Thyroid gland (tissue), 4 donors: Measurements from ENCODE around the gene TRAF3IP1. TPM values are rescaled to one million over a fixed set of nuclear protein-coding genes. Genes with fewer than 3 reads are reported as not detected.

Source experiments
- DNase-seq, 2 donors: peaks; one replicate each; pipeline ENCODE4 v3.0.0-alpha.2; 2019
- H3K27ac ChIP-seq, 3 donors: fragments of 200-600 bp; sonication (generic); 1 replicate in 2 of 3; 2 replicates in 1 of 3; pipeline ENCODE4 v1.5.1; 2016 to 2019; ENCODE audit warnings: mild to moderate bottlenecking in 1 of 3, moderate library complexity in 1 of 3
- H3K27me3 ChIP-seq: fragments of 200-600 bp; sonication (generic); one replicate; pipeline ENCODE4 v1.5.1; 2019
- H3K36me3 ChIP-seq, 2 donors: fragments of 200-600 bp; sonication (generic); one replicate each; pipeline ENCODE4 v1.5.1; 2016 to 2019
- H3K4me1 ChIP-seq, 2 donors: fragments of 200-600 bp; sonication (generic); one replicate each; pipeline ENCODE4 v1.5.1; 2017 to 2019
- H3K4me3 ChIP-seq, 3 donors: fragments of 200-600 bp; sonication (generic); replicated peaks in 1 of 3; 1 replicate in 2 of 3; 2 replicates in 1 of 3; pipeline ENCODE4 v1.5.1; 2016; ENCODE audit warnings: mild to moderate bottlenecking in 1 of 3
- H3K9me3 ChIP-seq: fragments of 200-600 bp; sonication (generic); one replicate; pipeline ENCODE4 v1.5.1; 2017
- POLR2A ChIP-seq, 2 donors: fragments of 450-650 bp; IDR thresholded peaks; one replicate each; pipeline ENCODE4 v1.6.1; 2017; ENCODE audit warnings: antibody characterized with exemption in 2 of 2, mild to moderate bottlenecking in 2 of 2, moderate library complexity in 1 of 2
- WGBS, 2 donors: methylation state at CpG; one replicate each; pipeline ENCODE4 v1.1.5; 2017; 5-methylcytosine and 5-hydroxymethylcytosine counted together
- intact Hi-C: fragments of 100-400 bp; cut with DNase I; formaldehyde crosslinking; loops from one replicate; pipeline ENCODE4 v1.15.1; 2023
- total RNA-seq, 4 donors: library from RNA; depleted of rRNA; stranded (reverse); fragments of >200 nt; gene quantifications; one replicate each; pipeline ENCODE4 v1.2.3, GENCODE V29; 2016
- TF ChIP-seq, protein P1 (sequence below), 6 experiments: fragments of 200-600 bp in 3 of 6; fragments of 450-650 bp in 3 of 6; sonication (generic) in 3 of 6; IDR thresholded peaks; one replicate each; pipeline ENCODE4 v1.5.1; 2016 to 2019; ENCODE audit warnings: antibody characterized with exemption in 6 of 6, mild to moderate bottlenecking in 2 of 6, inconsistent platforms in 1 of 6, moderate library complexity in 1 of 6

Gene TRAF3IP1
- total RNA-seq, 4 donors from 2014 or later: 19.5 to 24.7 (median 22.2) TPM

DNA sequence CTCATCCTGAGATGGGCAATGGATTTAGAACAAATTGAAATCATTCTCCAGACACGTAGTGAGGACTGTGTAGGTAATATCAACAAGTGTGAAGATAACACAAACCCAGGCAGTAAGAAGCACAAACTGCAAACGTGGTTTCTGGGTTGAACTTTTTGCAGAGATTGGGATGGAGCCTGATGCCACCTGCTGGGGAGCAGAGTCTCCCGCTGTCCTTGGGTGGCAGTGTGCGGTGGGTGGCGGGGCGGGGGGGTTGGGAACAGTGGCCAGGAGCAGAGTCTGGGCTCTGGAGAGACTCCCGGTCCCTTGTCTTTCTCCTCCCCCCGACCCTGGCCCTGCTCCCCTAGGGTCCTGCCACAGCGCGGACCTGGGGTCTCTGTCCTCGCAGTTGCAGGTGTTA lies 19.5 kb downstream of the TRAF3IP1 start:
- no peak for DNase-seq
- intact Hi-C loops: no loop called here

DNA sequence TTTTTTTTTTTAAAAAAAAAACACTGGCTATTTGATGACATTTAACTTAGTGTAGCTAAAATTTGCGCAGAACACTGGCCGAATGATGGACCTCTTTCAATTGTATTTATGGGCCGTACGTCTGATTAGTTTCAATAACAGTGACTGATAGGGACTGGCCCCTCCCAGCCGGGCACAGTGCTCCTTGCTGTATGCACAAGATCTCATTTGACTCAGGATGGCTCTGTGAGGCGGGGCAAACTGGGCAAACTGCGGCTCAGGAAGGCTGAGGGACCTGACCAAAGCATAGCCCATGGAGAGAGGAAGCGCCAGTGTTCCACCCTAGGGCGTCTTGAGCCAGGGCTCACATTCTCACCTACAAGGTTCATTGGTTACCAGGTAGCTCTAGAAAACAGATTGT lies 21.2 kb downstream of the TRAF3IP1 start:
- Histone ChIP-seq H3K27ac (no peak overlapping the region), H3K27me3 (no peaks in the 10 kb centered on the region), H3K4me1 (peaks cover 10 to 12% of the 10 kb centered on the region in 2 donors), H3K9me3 (no peaks in the 10 kb centered on the region), H3K36me3 (no peaks in the 10 kb centered on the region), H3K4me3 (no peak overlapping the region)
- 95 to 96% methylated on average over 9 of the region's 9 CpGs for WGBS, 2 donors
- DNase-seq: no peak
- intact Hi-C loops: no loop called here
- TF ChIP-seq, protein P1, sequence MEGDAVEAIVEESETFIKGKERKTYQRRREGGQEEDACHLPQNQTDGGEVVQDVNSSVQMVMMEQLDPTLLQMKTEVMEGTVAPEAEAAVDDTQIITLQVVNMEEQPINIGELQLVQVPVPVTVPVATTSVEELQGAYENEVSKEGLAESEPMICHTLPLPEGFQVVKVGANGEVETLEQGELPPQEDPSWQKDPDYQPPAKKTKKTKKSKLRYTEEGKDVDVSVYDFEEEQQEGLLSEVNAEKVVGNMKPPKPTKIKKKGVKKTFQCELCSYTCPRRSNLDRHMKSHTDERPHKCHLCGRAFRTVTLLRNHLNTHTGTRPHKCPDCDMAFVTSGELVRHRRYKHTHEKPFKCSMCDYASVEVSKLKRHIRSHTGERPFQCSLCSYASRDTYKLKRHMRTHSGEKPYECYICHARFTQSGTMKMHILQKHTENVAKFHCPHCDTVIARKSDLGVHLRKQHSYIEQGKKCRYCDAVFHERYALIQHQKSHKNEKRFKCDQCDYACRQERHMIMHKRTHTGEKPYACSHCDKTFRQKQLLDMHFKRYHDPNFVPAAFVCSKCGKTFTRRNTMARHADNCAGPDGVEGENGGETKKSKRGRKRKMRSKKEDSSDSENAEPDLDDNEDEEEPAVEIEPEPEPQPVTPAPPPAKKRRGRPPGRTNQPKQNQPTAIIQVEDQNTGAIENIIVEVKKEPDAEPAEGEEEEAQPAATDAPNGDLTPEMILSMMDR (IDR thresholded peaks at IDR 0.05): no peak
- TF ChIP-seq POLR2A (IDR thresholded peaks at IDR 0.05): no peak

More for the DNA sequence above, 19.5 kb downstream of the TRAF3IP1 start:
- no peaks in the 10 kb centered on the region for H3K36me3 ChIP-seq
- no peak overlapping the region for H3K4me3 ChIP-seq
- no peak overlapping the region for H3K27ac ChIP-seq
- H3K4me1 ChIP-seq: peaks cover 25 to 29% of the 10 kb centered on the region in 2 donors
- H3K27me3 ChIP-seq: no peaks in the 10 kb centered on the region
- TF ChIP-seq, protein P1 (IDR thresholded peaks at IDR 0.05): no peak
- 91 to 94% methylated on average over 9 to 10 of the region's 11 CpGs for WGBS, 2 donors
- no peaks in the 10 kb centered on the region for H3K9me3 ChIP-seq

DNA sequence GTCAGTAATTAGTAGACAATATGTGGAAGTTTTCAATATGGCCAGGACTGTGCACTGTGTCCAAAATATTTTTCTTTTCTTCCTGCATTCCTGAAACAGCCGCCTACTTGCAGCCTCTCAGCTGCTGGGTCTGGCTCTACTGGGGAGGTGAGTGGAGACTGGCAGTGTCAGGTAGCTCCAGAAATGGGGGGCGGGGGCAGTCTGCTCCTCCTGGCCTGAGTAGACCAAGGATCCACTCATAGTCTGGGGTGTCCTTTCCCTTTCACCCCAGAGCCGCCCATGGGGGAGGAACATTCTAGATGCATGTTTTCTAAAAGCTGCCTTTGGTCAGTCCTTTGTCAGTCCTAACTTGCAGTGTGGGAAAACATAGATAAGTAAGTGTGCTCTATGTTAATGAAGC lies 23.7 kb downstream of the TRAF3IP1 start:
- Histone ChIP-seq H3K36me3 (peaks cover 0 to 4% of the 10 kb centered on the region in 2 donors), H3K27me3 (no peaks in the 10 kb centered on the region), H3K27ac (no peak overlapping the region), H3K9me3 (no peaks in the 10 kb centered on the region), H3K4me3 (no peak overlapping the region), H3K4me1 (no peaks in the 10 kb centered on the region)
- intact Hi-C loops: no loop called here
- peak in 1 of 2 donors; percentile 27 for DNase-seq
- no peak for TF ChIP-seq POLR2A (IDR thresholded peaks at IDR 0.05)
- 83 to 90% methylated on average over 3 of the region's 3 CpGs for WGBS, 2 donors

DNA sequence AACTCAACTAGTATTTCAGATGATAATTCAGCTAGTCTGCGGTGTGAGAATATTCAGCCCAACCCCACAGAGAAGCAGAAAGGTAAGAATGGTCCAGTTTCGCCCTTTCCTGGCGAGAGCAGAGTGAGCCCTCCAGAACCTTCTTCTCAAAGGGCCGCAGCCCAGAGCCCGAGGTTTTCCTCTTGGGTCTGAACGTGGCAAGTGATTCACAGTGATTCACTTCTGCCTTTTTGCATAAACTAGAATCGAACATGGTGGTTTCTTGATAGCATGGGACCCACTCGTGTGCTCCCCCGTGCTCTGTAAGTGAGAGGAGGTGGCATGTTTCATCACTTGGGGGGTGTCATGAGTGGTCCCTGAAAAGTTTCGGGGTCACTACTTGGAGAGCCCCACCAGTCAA lies 24.2 kb downstream of the TRAF3IP1 start:
- Histone ChIP-seq H3K4me3 (no peak overlapping the region), H3K27me3 (no peaks in the 10 kb centered on the region), H3K36me3 (peaks cover 3 to 4% of the 10 kb centered on the region in 2 donors), H3K4me1 (no peaks in the 10 kb centered on the region), H3K9me3 (no peaks in the 10 kb centered on the region), H3K27ac (no peak overlapping the region)
- WGBS, 2 donors: 91 to 97% methylated on average over 10 of the region's 10 CpGs
- TF ChIP-seq POLR2A (IDR thresholded peaks at IDR 0.05): no peak
- TF ChIP-seq, protein P1 (IDR thresholded peaks at IDR 0.05): no peak
- DNase-seq: no peak
- intact Hi-C loops: no loop called here

DNA sequence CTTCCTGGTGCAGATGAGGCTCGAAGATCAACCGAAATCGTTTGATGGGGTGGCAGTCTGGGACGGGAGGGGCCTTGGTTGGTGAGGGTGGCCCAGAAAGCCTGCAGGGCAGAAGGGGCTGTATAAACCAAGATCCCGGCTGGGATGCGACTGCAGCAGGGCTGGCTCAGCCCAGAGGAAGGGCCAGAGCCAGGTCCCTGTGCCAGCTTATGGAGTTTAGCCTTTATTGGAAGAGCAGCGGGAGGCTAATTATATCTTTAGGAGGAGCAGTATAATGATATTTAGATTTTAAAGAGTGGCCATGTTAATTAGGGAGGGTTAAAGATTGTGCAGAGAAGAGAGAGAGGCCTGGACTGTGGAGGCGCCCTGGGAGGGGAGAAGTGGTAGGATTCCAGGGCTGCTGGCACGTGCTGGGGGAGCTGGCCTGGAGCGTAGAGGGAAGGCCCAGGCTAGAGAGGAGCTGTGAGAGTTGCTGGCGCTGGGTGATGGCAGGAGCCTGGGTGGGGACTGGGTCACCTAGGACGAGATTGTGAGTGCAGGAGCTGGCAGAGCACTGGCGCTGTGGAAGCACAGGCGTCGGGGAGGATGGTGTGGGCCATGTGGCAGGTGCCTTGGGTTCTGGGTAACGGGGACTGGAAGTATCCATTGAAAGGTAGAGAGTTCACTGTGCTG lies 25.1 kb downstream of the TRAF3IP1 start:
- TF ChIP-seq POLR2A (IDR thresholded peaks at IDR 0.05): no peak
- TF ChIP-seq, protein P1 (IDR thresholded peaks at IDR 0.05): no peak
- 93 to 95% methylated on average over 16 of the region's 16 CpGs for WGBS, 2 donors
- Histone ChIP-seq H3K36me3 (peaks cover 3 to 4% of the 10 kb centered on the region in 2 donors), H3K27me3 (no peaks in the 10 kb centered on the region), H3K4me1 (no peaks in the 10 kb centered on the region), H3K9me3 (no peaks in the 10 kb centered on the region), H3K4me3 (no peak overlapping the region), H3K27ac (no peak overlapping the region)
- intact Hi-C loops: no loop called here
- DNase-seq: no peak
